Measurements from ENCODE around the gene OBSCN.

- TF ChIP-seq SP1 (IDR thresholded peaks at IDR 0.05) (no peak), BHLHE40 (IDR thresholded peaks at IDR 0.05; ENCODE audit: borderline replicate concordance) (no peak), CTBP1 (IDR thresholded peaks at IDR 0.05; ENCODE audit: borderline replicate concordance) (no peak), ZNF384 (IDR thresholded peaks at IDR 0.05) (no peak), L3MBTL2 (conservative IDR thresholded peaks at IDR 0.05) (no peak), FOXK2 (IDR thresholded peaks at IDR 0.05) (no peak), FOXA1 (IDR thresholded peaks at IDR 0.05) (no peak)
These were observed 11.6 kb downstream of the OBSCN start for GRCh38 chr1:228219245-228219961.

All from HEK293T (cell line).